Astrocyte of the spinal cord (primary cell): ENCODE measurements around the gene ANKS1B.

Experiments
- DNase-seq: peaks from one replicate; pipeline ENCODE4 v3.0.0; 2011; ENCODE audit warnings: low read depth, low spot score
- H3K4me3 ChIP-seq: 2 replicates; pipeline ENCODE4 v1.5.1; 2011; ENCODE audit warnings: low read depth, mild to moderate bottlenecking, low read length, moderate library complexity
- in situ Hi-C: cut with HindIII; loops from 2 replicates; pipeline ENCODE4 v1.10.0; 2017; ENCODE audit warnings: low sequenced_read_pairs
- TF ChIP-seq, protein P1 (sequence below): IDR thresholded peaks from 2 replicates; pipeline ENCODE4 v1.5.1; 2012; ENCODE audit warnings: low read depth, mild to moderate bottlenecking, low read length, inconsistent platforms

Gene ANKS1B

DNA sequence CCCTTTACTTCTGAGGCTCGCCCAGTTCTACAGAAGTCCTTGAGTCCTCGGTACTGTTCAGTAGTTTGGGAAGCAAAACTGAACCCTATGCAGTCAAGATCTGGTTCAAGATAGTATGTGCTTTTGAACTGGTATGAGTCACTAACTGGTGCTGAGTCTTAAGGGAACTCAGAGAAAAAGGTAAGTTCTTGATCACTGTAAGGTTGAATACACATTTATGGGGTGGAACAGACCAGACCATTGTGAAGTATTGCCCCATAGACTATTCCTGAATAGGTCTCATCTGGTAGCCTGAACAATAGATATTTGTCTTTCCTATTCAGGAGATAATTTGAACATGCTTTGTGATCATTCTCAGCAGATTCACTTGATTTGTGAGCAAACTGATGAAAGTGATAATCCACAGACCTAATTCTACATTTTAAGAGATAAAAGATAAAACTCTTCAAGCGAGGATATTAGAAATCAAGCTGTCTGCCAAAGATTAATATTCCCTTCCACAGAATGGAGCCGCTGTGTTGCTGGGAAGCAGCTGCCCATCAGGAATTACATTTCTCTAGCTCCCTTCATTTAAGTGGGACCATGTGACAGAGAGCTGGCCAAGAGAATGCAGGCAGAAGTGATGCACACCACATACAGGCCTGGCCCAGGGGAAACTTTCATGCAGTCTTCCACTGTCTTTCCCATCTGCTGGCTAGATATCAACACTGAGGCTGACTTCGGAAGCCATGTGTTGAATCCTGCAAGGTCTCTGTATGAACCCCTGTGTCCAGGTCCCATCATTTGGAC lies 707.0 kb downstream of the ANKS1B start:
- in situ Hi-C loops: no loop called here
- no peak for DNase-seq
- no peak overlapping the region for H3K4me3 ChIP-seq
- TF ChIP-seq, protein P1, sequence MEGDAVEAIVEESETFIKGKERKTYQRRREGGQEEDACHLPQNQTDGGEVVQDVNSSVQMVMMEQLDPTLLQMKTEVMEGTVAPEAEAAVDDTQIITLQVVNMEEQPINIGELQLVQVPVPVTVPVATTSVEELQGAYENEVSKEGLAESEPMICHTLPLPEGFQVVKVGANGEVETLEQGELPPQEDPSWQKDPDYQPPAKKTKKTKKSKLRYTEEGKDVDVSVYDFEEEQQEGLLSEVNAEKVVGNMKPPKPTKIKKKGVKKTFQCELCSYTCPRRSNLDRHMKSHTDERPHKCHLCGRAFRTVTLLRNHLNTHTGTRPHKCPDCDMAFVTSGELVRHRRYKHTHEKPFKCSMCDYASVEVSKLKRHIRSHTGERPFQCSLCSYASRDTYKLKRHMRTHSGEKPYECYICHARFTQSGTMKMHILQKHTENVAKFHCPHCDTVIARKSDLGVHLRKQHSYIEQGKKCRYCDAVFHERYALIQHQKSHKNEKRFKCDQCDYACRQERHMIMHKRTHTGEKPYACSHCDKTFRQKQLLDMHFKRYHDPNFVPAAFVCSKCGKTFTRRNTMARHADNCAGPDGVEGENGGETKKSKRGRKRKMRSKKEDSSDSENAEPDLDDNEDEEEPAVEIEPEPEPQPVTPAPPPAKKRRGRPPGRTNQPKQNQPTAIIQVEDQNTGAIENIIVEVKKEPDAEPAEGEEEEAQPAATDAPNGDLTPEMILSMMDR: no peak

GRCh38 chr12:99271071-99271470 lies 713.7 kb downstream of the ANKS1B start:
- no peak for DNase-seq
- TF ChIP-seq, protein P1: no peak
- in situ Hi-C loops: no loop called here
- no peak overlapping the region for H3K4me3 ChIP-seq

DNA sequence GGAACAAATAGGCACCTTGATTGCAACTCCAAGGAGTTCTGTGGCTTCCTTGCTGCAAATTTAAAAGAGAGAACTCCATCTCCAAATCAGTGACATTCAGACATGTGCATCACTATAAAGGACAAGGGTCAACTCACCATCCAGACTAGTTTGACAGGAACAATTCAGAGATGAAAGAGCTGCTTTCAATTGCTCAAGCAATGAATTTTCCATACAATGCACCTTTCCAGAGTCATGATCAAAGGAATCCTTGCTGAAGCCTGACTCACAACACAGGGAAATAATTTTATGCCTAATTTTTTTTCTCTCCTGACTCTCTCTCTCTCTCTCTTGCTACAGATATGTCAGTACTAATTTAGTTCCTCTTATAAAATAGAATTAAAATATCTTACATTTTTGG lies 717.7 kb downstream of the ANKS1B start:
- H3K4me3 ChIP-seq: no peak overlapping the region
- TF ChIP-seq, protein P1: no peak
- DNase-seq: no peak
- in situ Hi-C loops: no loop called here

- in situ Hi-C loops: no loop called here
- H3K4me3 ChIP-seq: no peak overlapping the region
- no peak for DNase-seq
- TF ChIP-seq, protein P1: no peak
Measured at GRCh38 chr12:99265648-99266047, 719.1 kb downstream of the ANKS1B start.

DNA sequence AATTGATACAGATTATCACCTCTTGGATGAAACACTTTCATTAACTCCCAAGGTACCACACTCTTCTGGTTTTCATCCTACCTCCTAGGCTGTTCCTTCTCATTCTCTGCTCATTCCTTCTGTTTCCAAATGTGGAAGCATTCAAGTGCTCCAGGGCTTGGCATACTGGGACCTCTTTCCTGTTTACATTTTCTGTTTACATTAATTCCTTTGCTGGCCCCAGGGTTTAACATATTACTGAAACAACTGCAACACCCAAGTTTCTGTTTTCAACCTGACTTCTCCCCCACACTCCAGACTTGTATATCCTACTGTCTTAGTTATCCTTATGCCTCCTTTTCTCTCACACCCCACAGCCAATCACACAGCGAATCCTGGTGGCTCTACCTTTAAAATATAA lies 723.5 kb downstream of the ANKS1B start:
- DNase-seq: no peak
- H3K4me3 ChIP-seq: no peak overlapping the region

DNA sequence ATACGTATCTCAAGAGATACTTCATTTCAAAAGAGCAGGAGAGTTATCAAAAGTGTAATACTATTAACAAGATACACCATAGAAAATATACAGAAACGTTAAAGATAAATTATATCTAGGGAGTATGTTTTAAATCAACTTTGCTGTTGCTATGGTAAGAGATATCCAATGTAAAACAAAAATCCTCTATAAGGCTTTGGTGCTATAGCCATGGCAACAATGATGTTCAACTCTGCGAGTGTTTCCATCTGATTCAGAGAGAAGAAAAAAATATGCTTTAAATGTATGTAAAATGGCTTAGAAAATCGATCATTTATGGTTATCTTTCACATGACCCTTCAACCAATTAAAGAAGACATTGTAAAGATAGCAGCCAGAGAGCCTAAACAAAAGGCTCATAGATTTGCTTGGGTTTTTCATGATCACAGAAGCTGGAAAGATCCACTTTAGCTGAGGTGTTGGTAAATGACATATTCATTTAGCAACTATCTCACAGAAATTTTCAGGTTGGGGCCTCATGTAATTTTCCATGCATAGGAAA lies 724.2 kb downstream of the ANKS1B start:
- TF ChIP-seq, protein P1: no peak
- H3K4me3 ChIP-seq: no peak overlapping the region
- in situ Hi-C loops: no loop called here
- DNase-seq: no peak

More for the DNA sequence above, 723.5 kb downstream of the ANKS1B start:
- TF ChIP-seq, protein P1: no peak
- in situ Hi-C loops: no loop called here
